VCaP (cell line): ENCODE results near the gene PCBD1.

ENCODE experiments used
- H3K27ac ChIP-seq: fragments of 450-650 bp; 2 replicates; pipeline ENCODE4 v1.5.1; 2017
- TF ChIP-seq, protein P1 (sequence below): fragments of 450-650 bp; conservative IDR thresholded peaks from 2 replicates; pipeline ENCODE4 v1.5.1; 2017; ENCODE audit warnings: mild to moderate bottlenecking, moderate library complexity

Gene PCBD1

DNA sequence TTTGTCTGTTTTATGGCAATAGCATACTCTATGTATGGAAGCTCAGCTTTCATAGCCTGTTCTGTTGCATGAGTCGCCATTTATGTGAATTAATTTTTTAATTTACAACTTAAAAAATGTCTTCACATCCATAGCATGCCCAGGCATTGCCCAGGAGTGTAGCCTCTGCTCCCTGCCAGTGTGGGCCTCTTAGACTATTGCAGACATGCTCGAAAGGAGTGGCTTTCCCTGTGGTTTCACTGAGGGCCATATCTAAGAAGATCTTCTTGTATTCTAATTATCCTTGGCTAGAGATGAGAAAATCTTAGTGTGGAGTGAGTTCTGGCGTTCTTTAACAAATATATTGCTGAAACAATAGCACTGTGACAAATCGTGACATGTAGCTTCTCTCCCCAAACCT lies 35.3 kb downstream of the PCBD1 start:
- TF ChIP-seq, protein P1, sequence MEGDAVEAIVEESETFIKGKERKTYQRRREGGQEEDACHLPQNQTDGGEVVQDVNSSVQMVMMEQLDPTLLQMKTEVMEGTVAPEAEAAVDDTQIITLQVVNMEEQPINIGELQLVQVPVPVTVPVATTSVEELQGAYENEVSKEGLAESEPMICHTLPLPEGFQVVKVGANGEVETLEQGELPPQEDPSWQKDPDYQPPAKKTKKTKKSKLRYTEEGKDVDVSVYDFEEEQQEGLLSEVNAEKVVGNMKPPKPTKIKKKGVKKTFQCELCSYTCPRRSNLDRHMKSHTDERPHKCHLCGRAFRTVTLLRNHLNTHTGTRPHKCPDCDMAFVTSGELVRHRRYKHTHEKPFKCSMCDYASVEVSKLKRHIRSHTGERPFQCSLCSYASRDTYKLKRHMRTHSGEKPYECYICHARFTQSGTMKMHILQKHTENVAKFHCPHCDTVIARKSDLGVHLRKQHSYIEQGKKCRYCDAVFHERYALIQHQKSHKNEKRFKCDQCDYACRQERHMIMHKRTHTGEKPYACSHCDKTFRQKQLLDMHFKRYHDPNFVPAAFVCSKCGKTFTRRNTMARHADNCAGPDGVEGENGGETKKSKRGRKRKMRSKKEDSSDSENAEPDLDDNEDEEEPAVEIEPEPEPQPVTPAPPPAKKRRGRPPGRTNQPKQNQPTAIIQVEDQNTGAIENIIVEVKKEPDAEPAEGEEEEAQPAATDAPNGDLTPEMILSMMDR, result no peak
- peak overlapping the region; percentile 67 for H3K27ac ChIP-seq

- peak overlapping the region; percentile 67 for H3K27ac ChIP-seq
- TF ChIP-seq, protein P1, result no peak
Observed at GRCh38 chr10:70851597-70852475, 36.5 kb downstream of the PCBD1 start.

DNA sequence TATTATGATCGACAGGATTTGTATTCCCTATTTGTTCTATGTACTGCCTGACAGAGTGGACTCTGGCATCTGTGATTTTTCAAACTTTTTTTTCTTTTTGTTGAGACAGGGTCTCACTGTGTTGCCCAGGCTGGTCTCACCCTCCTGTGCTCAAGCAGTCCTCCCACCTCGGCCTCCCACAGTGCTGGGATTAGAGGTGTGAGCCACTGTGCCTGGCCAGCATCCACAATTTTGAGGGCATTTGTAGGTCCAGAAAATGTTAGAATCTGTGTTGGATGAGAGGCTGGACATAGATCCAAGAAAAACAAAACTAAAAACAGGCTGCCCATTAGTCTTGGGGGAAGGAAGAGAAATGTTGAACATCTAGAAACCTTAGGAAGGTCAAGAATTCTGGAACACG lies 38.3 kb downstream of the PCBD1 start:
- H3K27ac ChIP-seq, result peak overlapping the region; percentile 67; the same call in 1 of the 2 replicates
- TF ChIP-seq, protein P1, result no peak

- no peak overlapping the region for H3K27ac ChIP-seq
- TF ChIP-seq, protein P1, result no peak
Observed at GRCh38 chr10:70849582-70850016, 38.8 kb downstream of the PCBD1 start.

GRCh38 chr10:70847659-70848360 lies 40.6 kb downstream of the PCBD1 start:
- TF ChIP-seq, protein P1, result no peak
- no peak overlapping the region for H3K27ac ChIP-seq

DNA sequence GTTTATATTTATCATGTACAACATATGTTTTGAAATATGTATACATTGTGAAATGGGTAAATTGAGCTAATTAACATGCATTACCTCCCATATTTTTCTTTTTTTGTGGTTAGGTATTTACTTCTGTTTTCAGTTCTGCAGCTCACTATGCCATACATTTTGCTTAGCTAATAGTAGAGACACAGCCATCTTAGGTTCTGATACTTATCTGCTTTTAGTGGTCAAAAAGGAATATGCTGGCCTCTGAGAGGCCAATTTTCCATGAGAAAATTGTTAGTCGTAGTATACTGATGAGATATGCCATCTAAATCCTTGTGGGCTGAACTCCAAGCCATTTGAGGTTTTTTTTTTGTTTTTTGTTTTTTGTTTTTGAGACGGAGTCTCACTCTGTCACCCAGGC lies 41.6 kb downstream of the PCBD1 start:
- TF ChIP-seq, protein P1, result no peak
- no peak overlapping the region for H3K27ac ChIP-seq

DNA sequence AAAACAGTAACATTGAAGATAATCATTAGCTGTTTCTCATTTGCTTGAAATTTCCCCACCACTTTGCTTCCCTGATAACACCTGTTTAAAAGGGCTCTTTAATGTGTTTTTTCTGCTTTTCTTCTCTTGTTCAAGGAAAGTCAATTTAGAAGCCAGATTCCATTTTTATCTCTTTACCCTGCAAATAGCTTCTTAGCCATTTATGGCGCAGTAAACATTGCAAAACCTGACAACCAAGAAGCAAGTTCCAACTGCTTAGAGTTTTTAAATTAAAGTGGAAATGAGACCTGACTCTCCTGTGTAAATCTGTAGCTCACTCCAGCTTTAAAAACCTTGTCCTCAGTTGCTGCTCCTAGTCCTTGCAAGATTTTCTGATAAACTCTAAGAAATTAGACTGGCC lies 42.5 kb downstream of the PCBD1 start:
- peak overlapping the region; percentile 58 for H3K27ac ChIP-seq

More for the DNA sequence above, 42.5 kb downstream of the PCBD1 start:
- TF ChIP-seq, protein P1, result no peak
